Astrocyte (in vitro differentiated cells and primary cell): ENCODE measurements around the gene SEMA3A. TPM values are rescaled to one million over a fixed set of nuclear protein-coding genes. Genes with fewer than 3 reads are reported as not detected.

Experiments
- DNase-seq: peaks from one replicate; pipeline ENCODE4 v3.0.0-alpha.2; 2010; ENCODE audit warnings: low read depth
- FAIRE-seq: peaks from 2 replicates; lab custom pipeline; 2011; peaks lifted over from hg19 to GRCh38; lab: Jason Lieb, UNC
- H2AFZ ChIP-seq: 2 replicates; pipeline ENCODE4 v1.6.0; 2012; ENCODE audit warnings: low read depth, low read length, inconsistent platforms
- H3K27ac ChIP-seq: 2 replicates; pipeline ENCODE4 v1.5.1; 2011; ENCODE audit warnings: low read depth, low read length, inconsistent platforms
- H3K27me3 ChIP-seq: 2 replicates; pipeline ENCODE4 v1.6.0; 2011; ENCODE audit warnings: low read length, inconsistent platforms; ENCODE audit not compliant: insufficient read depth
- H3K36me3 ChIP-seq: 2 replicates; pipeline ENCODE4 v1.5.1; 2011; ENCODE audit warnings: low read length, inconsistent platforms; ENCODE audit not compliant: insufficient read depth
- H3K4me1 ChIP-seq: 2 replicates; pipeline ENCODE4 v1.5.1; 2011; ENCODE audit warnings: low read length, inconsistent platforms; ENCODE audit not compliant: insufficient read depth
- H3K4me2 ChIP-seq: 2 replicates; pipeline ENCODE4 v1.6.0; 2012; ENCODE audit warnings: low read length, inconsistent platforms
- H3K4me3 ChIP-seq: 2 replicates; pipeline ENCODE4 v1.5.1; 2011; ENCODE audit warnings: low read depth, mild to moderate bottlenecking, low read length, inconsistent platforms; ENCODE audit not compliant: insufficient read depth
- H3K79me2 ChIP-seq: 2 replicates; pipeline ENCODE4 v1.6.0; 2012; ENCODE audit warnings: mild to moderate bottlenecking, low read length, inconsistent platforms; ENCODE audit not compliant: insufficient read depth
- H3K9ac ChIP-seq: 2 replicates; pipeline ENCODE4 v1.6.0; 2012; ENCODE audit warnings: mild to moderate bottlenecking, low read length, inconsistent platforms
- H3K9me3 ChIP-seq: 2 replicates; pipeline ENCODE4 v1.5.1; 2012; ENCODE audit warnings: low read depth, mild to moderate bottlenecking, low read length, inconsistent platforms; ENCODE audit not compliant: insufficient read depth
- H4K20me1 ChIP-seq: 2 replicates; pipeline ENCODE4 v1.6.0; 2012; ENCODE audit warnings: low read length, inconsistent platforms; ENCODE audit not compliant: insufficient read depth
- H3K27ac Mint-ChIP-seq: one replicate; pipeline ENCODE4 v1.8.0; 2021; ENCODE audit warnings: mild to moderate bottlenecking, mixed read lengths; ENCODE audit not compliant: unreplicated experiment
- H3K27me3 Mint-ChIP-seq: one replicate; pipeline ENCODE4 v1.8.0; 2021; ENCODE audit warnings: low read depth, mixed read lengths; ENCODE audit not compliant: unreplicated experiment
- H3K36me3 Mint-ChIP-seq: one replicate; pipeline ENCODE4 v1.8.0; 2021; ENCODE audit warnings: low read depth, mixed read lengths; ENCODE audit not compliant: unreplicated experiment
- H3K4me1 Mint-ChIP-seq: one replicate; pipeline ENCODE4 v1.8.0; 2021; ENCODE audit warnings: low read depth, mixed read lengths; ENCODE audit not compliant: unreplicated experiment
- H3K4me3 Mint-ChIP-seq: one replicate; pipeline ENCODE4 v1.8.0; 2021; ENCODE audit warnings: mild to moderate bottlenecking, moderate library complexity, mixed read lengths; ENCODE audit not compliant: unreplicated experiment
- H3K9me3 Mint-ChIP-seq: one replicate; pipeline ENCODE4 v1.8.0; 2021; ENCODE audit warnings: mild to moderate bottlenecking, mixed read lengths; ENCODE audit not compliant: unreplicated experiment
- EZH2 ChIP-seq: IDR thresholded peaks from 2 replicates; pipeline ENCODE4 v1.6.1; 2012; ENCODE audit warnings: mild to moderate bottlenecking, low read length, inconsistent platforms; ENCODE audit not compliant: insufficient read depth
- total RNA-seq: library from RNA; stranded (reverse); gene quantifications from 2 replicates; pipeline ENCODE4 v1.2.1, GENCODE V29; 2021
- TF ChIP-seq, protein P1 (sequence below): IDR thresholded peaks from 2 replicates; pipeline ENCODE4 v1.5.1; 2011; ENCODE audit warnings: low read depth, mild to moderate bottlenecking, inconsistent platforms, low read length, moderate library complexity; ENCODE audit not compliant: insufficient read depth

SEMA3A gene
- total RNA-seq, 1 donor from 2014 or later: 31.3 TPM

DNA sequence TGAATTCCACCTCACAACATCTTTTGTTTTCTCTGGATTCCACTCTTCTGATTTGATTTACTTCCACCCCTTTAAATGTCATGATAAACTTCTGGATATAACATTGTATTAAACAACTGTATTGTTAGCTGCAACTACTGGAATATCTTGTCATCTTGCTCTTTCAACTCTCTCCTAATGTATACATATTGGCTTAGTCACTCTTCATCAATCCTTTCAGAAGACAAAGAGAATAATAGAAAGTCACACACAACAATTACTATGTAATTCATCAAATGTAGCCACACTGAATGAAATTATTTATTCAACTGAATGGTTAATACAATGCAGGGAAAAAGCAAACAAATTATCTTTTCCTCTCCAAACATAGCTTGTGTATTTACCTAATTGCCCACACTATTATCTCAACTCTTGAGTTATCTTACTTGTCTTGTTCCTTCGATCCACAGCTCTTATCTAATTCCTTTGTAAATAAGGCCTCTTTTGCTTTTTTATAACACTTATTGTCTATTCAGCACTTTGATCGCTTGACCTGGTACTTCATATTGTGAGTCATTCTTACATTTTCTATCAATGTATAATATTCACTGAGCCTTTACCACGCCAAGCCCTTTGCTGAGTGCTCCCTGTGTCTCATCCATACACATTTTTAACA, 16.7 kb downstream of the SEMA3A start:
- H3K4me2 ChIP-seq: no peak overlapping the region
- no peaks in the 10 kb centered on the region for H3K27me3 ChIP-seq
- Mint-ChIP-seq H3K9me3 (peaks cover 4% of the 10 kb centered on the region), H3K4me3 (no peak overlapping the region), H3K27ac (no peak overlapping the region), H3K4me1 (peaks cover 10% of the 10 kb centered on the region), H3K36me3 (peaks cover 9% of the 10 kb centered on the region), H3K27me3 (no peaks in the 10 kb centered on the region)
- peaks cover 23% of the 10 kb centered on the region for H3K79me2 ChIP-seq
- H3K9me3 ChIP-seq: peaks cover 7% of the 10 kb centered on the region
- H3K36me3 ChIP-seq: no peaks in the 10 kb centered on the region
- H3K4me1 ChIP-seq: no peaks in the 10 kb centered on the region
- no peak overlapping the region for H3K9ac ChIP-seq
- no peaks in the 10 kb centered on the region for H4K20me1 ChIP-seq
- peak; percentile 47 for DNase-seq
- FAIRE-seq: peak; percentile 9
- H2AFZ ChIP-seq: no peak overlapping the region
- H3K4me3 ChIP-seq: no peak overlapping the region
- H3K27ac ChIP-seq: no peak overlapping the region
- no peak for TF ChIP-seq EZH2
- TF ChIP-seq, protein P1, sequence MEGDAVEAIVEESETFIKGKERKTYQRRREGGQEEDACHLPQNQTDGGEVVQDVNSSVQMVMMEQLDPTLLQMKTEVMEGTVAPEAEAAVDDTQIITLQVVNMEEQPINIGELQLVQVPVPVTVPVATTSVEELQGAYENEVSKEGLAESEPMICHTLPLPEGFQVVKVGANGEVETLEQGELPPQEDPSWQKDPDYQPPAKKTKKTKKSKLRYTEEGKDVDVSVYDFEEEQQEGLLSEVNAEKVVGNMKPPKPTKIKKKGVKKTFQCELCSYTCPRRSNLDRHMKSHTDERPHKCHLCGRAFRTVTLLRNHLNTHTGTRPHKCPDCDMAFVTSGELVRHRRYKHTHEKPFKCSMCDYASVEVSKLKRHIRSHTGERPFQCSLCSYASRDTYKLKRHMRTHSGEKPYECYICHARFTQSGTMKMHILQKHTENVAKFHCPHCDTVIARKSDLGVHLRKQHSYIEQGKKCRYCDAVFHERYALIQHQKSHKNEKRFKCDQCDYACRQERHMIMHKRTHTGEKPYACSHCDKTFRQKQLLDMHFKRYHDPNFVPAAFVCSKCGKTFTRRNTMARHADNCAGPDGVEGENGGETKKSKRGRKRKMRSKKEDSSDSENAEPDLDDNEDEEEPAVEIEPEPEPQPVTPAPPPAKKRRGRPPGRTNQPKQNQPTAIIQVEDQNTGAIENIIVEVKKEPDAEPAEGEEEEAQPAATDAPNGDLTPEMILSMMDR: no peak

DNA sequence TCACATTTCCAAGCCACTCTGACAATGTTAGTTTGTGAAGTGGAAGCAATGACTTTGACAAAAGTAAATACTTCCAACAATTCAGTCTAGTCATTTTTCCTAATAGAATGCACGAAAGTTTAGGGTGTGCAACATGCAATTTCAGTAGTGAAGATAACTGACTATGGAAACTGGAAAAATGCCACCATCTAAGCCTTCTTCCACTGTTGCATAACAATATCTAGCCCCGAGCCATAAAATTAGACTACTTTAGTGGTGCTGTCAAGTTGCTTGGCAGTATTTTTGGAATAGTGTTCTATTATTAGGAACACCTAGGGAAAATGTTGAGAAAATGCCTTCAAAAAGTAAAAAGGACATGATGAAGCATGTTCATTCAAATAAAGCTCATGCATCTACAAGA, 17.9 kb downstream of the SEMA3A start:
- no peak overlapping the region for H2AFZ ChIP-seq
- no peak overlapping the region for H3K9ac ChIP-seq
- no peak overlapping the region for H3K4me3 ChIP-seq
- no peak overlapping the region for H3K27ac Mint-ChIP-seq
- no peaks in the 10 kb centered on the region for H3K4me1 ChIP-seq
- H3K9me3 Mint-ChIP-seq: peaks cover 4% of the 10 kb centered on the region
- H3K4me2 ChIP-seq: no peak overlapping the region
- H3K9me3 ChIP-seq: peaks cover 7% of the 10 kb centered on the region
- no peaks in the 10 kb centered on the region for H3K27me3 ChIP-seq
- H3K4me3 Mint-ChIP-seq: no peak overlapping the region
- peaks cover 6% of the 10 kb centered on the region for H3K4me1 Mint-ChIP-seq
- FAIRE-seq (no peak), DNase-seq (peak; percentile 48)
- no peak for TF ChIP-seq EZH2
- TF ChIP-seq, protein P1: no peak
- H4K20me1 ChIP-seq: no peaks in the 10 kb centered on the region
- no peaks in the 10 kb centered on the region for H3K36me3 ChIP-seq
- no peaks in the 10 kb centered on the region for H3K27me3 Mint-ChIP-seq
- peaks cover 12% of the 10 kb centered on the region for H3K79me2 ChIP-seq
- peaks cover 9% of the 10 kb centered on the region for H3K36me3 Mint-ChIP-seq
- H3K27ac ChIP-seq: no peak overlapping the region

DNA sequence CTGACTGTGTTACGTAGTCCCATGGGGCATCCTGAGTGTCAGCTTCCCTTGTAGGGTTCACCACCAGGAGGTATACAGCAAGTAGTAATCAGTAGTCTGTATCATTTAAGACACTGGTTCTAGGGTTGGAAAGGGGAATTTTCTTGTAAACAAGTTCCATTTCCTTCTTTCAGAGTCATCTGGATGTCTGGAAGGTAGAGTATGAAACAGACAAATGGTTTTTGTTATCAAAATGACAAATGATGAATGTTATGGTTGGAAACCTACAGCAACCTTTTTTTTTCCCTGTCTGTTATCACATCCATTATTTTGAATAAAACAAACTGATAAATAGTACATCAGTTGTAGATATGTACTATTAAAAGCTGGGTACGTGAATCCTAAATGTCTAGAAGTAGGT, 19.1 kb downstream of the SEMA3A start:
- Mint-ChIP-seq H3K27ac (no peak overlapping the region), H3K36me3 (peaks cover 9% of the 10 kb centered on the region), H3K9me3 (peaks cover 4% of the 10 kb centered on the region), H3K4me1 (peaks cover 4% of the 10 kb centered on the region), H3K4me3 (no peak overlapping the region), H3K27me3 (no peaks in the 10 kb centered on the region)
- Histone ChIP-seq H3K36me3 (no peaks in the 10 kb centered on the region), H3K9ac (no peak overlapping the region), H3K27ac (no peak overlapping the region), H3K9me3 (peaks cover 7% of the 10 kb centered on the region), H2AFZ (no peak overlapping the region), H3K4me2 (no peak overlapping the region), H3K4me3 (no peak overlapping the region), H4K20me1 (no peaks in the 10 kb centered on the region), H3K27me3 (no peaks in the 10 kb centered on the region), H3K4me1 (no peaks in the 10 kb centered on the region), H3K79me2 (peaks cover 11% of the 10 kb centered on the region)
- FAIRE-seq (no peak), DNase-seq (peak; percentile 54)
- TF ChIP-seq, protein P1: no peak
- no peak for TF ChIP-seq EZH2
